Measurements from ENCODE around the gene NCAPH2. TPM values are rescaled to one million over a fixed set of nuclear protein-coding genes. Genes with fewer than 3 reads are reported as not detected.
A peak's percentile ranks its signal among the peaks of the same experiment; 100 is the strongest.

The NCAPH2 gene
- total and polyA plus RNA-seq, 2 of the 13 experiments (the other 11 are each of a cell fraction or from before 2014, with no cell fraction given): 28.1 to 64.4 TPM

- 0 out of 2 replicates have a peak, but pooled peaks have one; percentile 43 for TF ChIP-seq TFDP2 (CRISPR knock-in tag; IDR thresholded peaks at IDR 0.05)
- no peak for TF ChIP-seq ZNF678 (CRISPR knock-in tag; IDR thresholded peaks at IDR 0.05)
- TF ChIP-seq ZNF598 (CRISPR knock-in tag; IDR thresholded peaks at IDR 0.05; ENCODE audit: borderline replicate concordance): no peak
- TF ChIP-seq ZNF839 (CRISPR knock-in tag; IDR thresholded peaks at IDR 0.05; ENCODE audit: borderline replicate concordance): no peak
- TF ChIP-seq ZNF768 (CRISPR knock-in tag; IDR thresholded peaks at IDR 0.05): peak; percentile 62; the same call in 1 of the 2 replicates
- TF ChIP-seq CTCF (CRISPR knock-in tag; IDR thresholded peaks at IDR 0.05): peak; percentile 10; the same call in 1 of the 2 replicates
- no peak for TF ChIP-seq ATF1 (CRISPR knock-in tag; IDR thresholded peaks at IDR 0.05)
- TF ChIP-seq KLF16 (CRISPR knock-in tag; IDR thresholded peaks at IDR 0.05): 0 out of 4 replicates have a peak, but pooled peaks of 1 of the 2 experiments have one; percentile 19
- no peak for TF ChIP-seq ZBTB40 (IDR thresholded peaks at IDR 0.05)
- 0 out of 2 replicates have a peak, but pooled peaks have one; percentile 40 for TF ChIP-seq ZBTB40 (CRISPR knock-in tag; IDR thresholded peaks at IDR 0.05)
- 0 out of 2 replicates have a peak, but pooled peaks have one; percentile 10 for TF ChIP-seq ZNF225 (CRISPR knock-in tag; IDR thresholded peaks at IDR 0.05)
- TF ChIP-seq KAT8 (CRISPR knock-in tag; IDR thresholded peaks at IDR 0.05): peak; percentile 63
- 0 out of 2 replicates have a peak, but pooled peaks have one; percentile 15 for TF ChIP-seq HDAC2 (CRISPR knock-in tag; IDR thresholded peaks at IDR 0.05)
Observed at GRCh38 chr22:50507421-50507990, 518 bp upstream of the NCAPH2 start, which contains the start of gene LMF2 (continued).

Measured in HepG2 (cell line).